ENCODE measurements around the gene TYROBP.
"Not testable (repeated sequence)": the region's sequence is repeated elsewhere in the genome, so short reads cannot be mapped to it uniquely, and the experiment has no call there.

The TYROBP gene

GRCh38 chr19:35879770-35880317 lies 28.3 kb downstream of the TYROBP start:
- no peak for TF ChIP-seq CTCF (IDR thresholded peaks at IDR 0.05; ENCODE audit: insufficient read depth, low read length, poor library complexity, severe bottlenecking)
- Histone ChIP-seq H3K27me3 (replicated peaks; ENCODE audit: control insufficient read depth, insufficient read depth, low read length) (no peaks in the 10 kb centered on the region; the same call in 1 of the 2 replicates), H3K4me3 (replicated peaks; ENCODE audit: low read depth, low read length) (no peak overlapping the region), H3K36me3 (ENCODE audit: control insufficient read depth, insufficient read depth, low read length) (no peaks in the 10 kb centered on the region)
- peak; percentile 75 for DNase-seq (ENCODE audit: extremely low read depth, insufficient read length)

DNA sequence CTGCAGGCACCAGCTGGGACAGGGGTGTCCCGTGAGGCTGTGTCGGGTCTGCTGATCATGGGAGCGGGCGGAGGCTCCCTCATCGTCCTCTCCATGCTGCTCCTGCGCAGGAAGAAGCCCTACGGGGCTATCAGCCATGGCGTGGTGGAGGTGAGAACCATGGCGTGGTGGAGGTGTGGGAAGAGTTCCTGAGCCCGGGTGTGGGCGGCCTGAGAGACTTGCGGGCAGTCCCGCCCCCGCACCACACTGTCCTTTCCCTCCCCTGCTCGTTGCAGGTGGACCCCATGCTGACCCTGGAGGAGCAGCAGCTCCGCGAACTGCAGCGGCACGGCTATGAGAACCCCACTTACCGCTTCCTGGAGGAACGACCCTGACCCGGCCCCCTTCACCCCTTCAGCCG lies 29.0 kb downstream of the TYROBP start:
- Histone ChIP-seq H3K27me3 (replicated peaks; ENCODE audit: control insufficient read depth, insufficient read depth, low read length) (no peaks in the 10 kb centered on the region; the same call in 1 of the 2 replicates), H3K36me3 (ENCODE audit: control insufficient read depth, insufficient read depth, low read length) (no peaks in the 10 kb centered on the region), H3K4me3 (replicated peaks; ENCODE audit: low read depth, low read length) (no peak overlapping the region)
- TF ChIP-seq CTCF (IDR thresholded peaks at IDR 0.05; ENCODE audit: insufficient read depth, low read length, poor library complexity, severe bottlenecking), result no peak
- no peak for DNase-seq (ENCODE audit: extremely low read depth, insufficient read length)

DNA sequence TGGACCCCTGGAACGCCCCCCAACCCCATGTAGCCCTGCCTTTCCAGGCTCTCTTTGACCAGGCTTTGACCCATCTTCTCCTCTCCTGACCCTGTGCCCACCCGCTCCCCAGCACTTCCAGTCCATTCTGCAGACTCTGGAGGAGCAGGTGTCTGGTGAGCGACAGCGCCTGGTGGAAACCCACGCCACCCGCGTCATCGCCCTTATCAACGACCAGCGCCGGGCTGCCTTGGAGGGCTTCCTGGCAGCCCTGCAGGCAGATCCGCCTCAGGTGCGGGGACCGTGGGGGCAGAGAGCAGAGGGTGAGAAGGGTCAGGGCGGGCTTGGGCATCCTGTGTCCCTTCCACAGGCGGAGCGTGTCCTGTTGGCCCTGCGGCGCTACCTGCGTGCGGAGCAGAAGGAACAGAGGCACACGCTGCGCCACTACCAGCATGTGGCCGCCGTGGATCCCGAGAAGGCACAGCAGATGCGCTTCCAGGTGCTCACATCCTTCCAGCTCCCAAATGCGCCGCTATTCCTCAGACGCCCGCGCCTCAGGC lies 33.6 kb downstream of the TYROBP start:
- Histone ChIP-seq H3K4me3 (replicated peaks; ENCODE audit: low read depth, low read length) (no peak overlapping the region), H3K27me3 (replicated peaks; ENCODE audit: control insufficient read depth, insufficient read depth, low read length) (no peaks in the 10 kb centered on the region; the same call in 1 of the 2 replicates), H3K36me3 (ENCODE audit: control insufficient read depth, insufficient read depth, low read length) (no peaks in the 10 kb centered on the region)
- no peak for TF ChIP-seq CTCF (IDR thresholded peaks at IDR 0.05; ENCODE audit: insufficient read depth, low read length, poor library complexity, severe bottlenecking)
- DNase-seq (ENCODE audit: extremely low read depth, insufficient read length), result no peak

GRCh38 chr19:35872180-35872579 lies 35.9 kb downstream of the TYROBP start:
- Histone ChIP-seq H3K27me3 (replicated peaks; ENCODE audit: control insufficient read depth, insufficient read depth, low read length) (peaks cover 2% of the 10 kb centered on the region), H3K4me3 (replicated peaks; ENCODE audit: low read depth, low read length) (no peak overlapping the region), H3K36me3 (ENCODE audit: control insufficient read depth, insufficient read depth, low read length) (no peaks in the 10 kb centered on the region)
- no peak for DNase-seq (ENCODE audit: extremely low read depth, insufficient read length)
- no peak for TF ChIP-seq CTCF (IDR thresholded peaks at IDR 0.05; ENCODE audit: insufficient read depth, low read length, poor library complexity, severe bottlenecking)

GRCh38 chr19:35871611-35872010 lies 36.5 kb downstream of the TYROBP start:
- no peak overlapping the region for H3K4me3 ChIP-seq (replicated peaks; ENCODE audit: low read depth, low read length)
- peaks cover 2% of the 10 kb centered on the region for H3K27me3 ChIP-seq (replicated peaks; ENCODE audit: control insufficient read depth, insufficient read depth, low read length)
- TF ChIP-seq CTCF (IDR thresholded peaks at IDR 0.05; ENCODE audit: insufficient read depth, low read length, poor library complexity, severe bottlenecking), result no peak
- DNase-seq (ENCODE audit: extremely low read depth, insufficient read length), result no peak
- no peaks in the 10 kb centered on the region for H3K36me3 ChIP-seq (ENCODE audit: control insufficient read depth, insufficient read depth, low read length)

- DNase-seq (ENCODE audit: extremely low read depth, insufficient read length), result no peak
- H3K4me3 ChIP-seq (replicated peaks; ENCODE audit: low read depth, low read length), result no peak overlapping the region
- no peak for TF ChIP-seq CTCF (IDR thresholded peaks at IDR 0.05; ENCODE audit: insufficient read depth, low read length, poor library complexity, severe bottlenecking)
- H3K36me3 ChIP-seq (ENCODE audit: control insufficient read depth, insufficient read depth, low read length), result no peaks in the 10 kb centered on the region
- peaks cover 2% of the 10 kb centered on the region for H3K27me3 ChIP-seq (replicated peaks; ENCODE audit: control insufficient read depth, insufficient read depth, low read length)
Measured at GRCh38 chr19:35870798-35871197, 37.3 kb downstream of the TYROBP start.

GRCh38 chr19:35870124-35870736 lies 37.9 kb downstream of the TYROBP start:
- DNase-seq (ENCODE audit: extremely low read depth, insufficient read length); H3K36me3 ChIP-seq (ENCODE audit: control insufficient read depth, insufficient read depth, low read length); H3K27me3 ChIP-seq (replicated peaks; ENCODE audit: control insufficient read depth, insufficient read depth, low read length); H3K4me3 ChIP-seq (replicated peaks; ENCODE audit: low read depth, low read length): not testable (repeated sequence)

All from GM06990 (cell line).